Measurements from ENCODE around the gene KIAA0040.
A peak's percentile ranks its signal among the peaks of the same experiment; 100 is the strongest.

The KIAA0040 gene

GRCh38 chr1:175193527-175193910 is 943 bp upstream of the KIAA0040 start:
- Mint-ChIP-seq H3K4me3 (peak overlapping the region; percentile 93), H3K27ac (peak overlapping the region; percentile 61), H3K4me1 (peaks cover 75% of the 10 kb centered on the region)

DNA sequence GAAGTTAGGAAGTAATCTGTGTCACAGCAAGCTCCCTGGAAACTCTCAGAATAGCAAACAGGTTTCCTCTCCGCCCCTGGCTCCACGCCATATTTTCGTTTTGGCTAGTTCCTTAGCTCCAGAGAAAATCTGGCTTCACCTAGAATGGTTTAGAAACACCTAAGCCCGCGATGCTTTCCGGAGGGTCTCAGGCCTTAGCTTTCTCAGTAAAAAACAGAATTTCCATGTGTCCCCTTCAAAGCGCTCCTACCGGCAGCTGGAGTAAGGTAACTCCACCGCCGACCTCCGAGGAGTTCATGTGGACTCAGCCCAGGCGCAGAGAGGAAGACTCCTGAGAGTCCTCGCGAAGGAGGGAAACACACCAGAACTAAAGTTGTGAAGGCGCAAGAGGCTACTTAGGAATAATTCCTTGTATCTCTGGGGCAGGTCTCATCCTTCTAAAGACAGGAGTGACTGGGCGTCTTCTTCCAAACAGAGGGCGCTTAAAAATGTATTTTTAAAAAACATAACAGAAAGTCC is 406 bp downstream of the KIAA0040 start:
- peaks cover 76% of the 10 kb centered on the region for H3K4me1 Mint-ChIP-seq
- CTCF ChIA-PET: interaction anchor here (0.8 to 5.1 kb wide), 7 partner anchors 10 to 126 kb away, joined by 3 to 39 read pairs (median 5); no protein-coding TSS in a partner anchor

More at GRCh38 chr1:175193527-175193910, 943 bp upstream of the KIAA0040 start:
- H3K9me3 Mint-ChIP-seq: no peaks in the 10 kb centered on the region
- H3K36me3 Mint-ChIP-seq: peaks cover 32% of the 10 kb centered on the region
- peaks cover 3% of the 10 kb centered on the region for H3K27me3 Mint-ChIP-seq
- no peak for DNase-seq
- CTCF ChIA-PET: interaction anchor here (1.0 to 2.4 kb wide), 6 partner anchors 11 to 126 kb away, joined by 3 to 9 read pairs (median 3); no protein-coding TSS in a partner anchor

GRCh38 chr1:175191659-175192058 is 917 bp downstream of the KIAA0040 start:
- Mint-ChIP-seq H3K27me3 (no peaks in the 10 kb centered on the region), H3K9me3 (no peaks in the 10 kb centered on the region), H3K4me1 (peaks cover 79% of the 10 kb centered on the region), H3K36me3 (peaks cover 51% of the 10 kb centered on the region), H3K27ac (peak overlapping the region; percentile 91), H3K4me3 (peak overlapping the region; percentile 93)
- DNase-seq: peak; percentile 60
- CTCF ChIA-PET: interaction anchor here (0.8 to 5.1 kb wide), 7 partner anchors 9 to 127 kb away, joined by 3 to 39 read pairs (median 5); no protein-coding TSS in a partner anchor

More for the DNA sequence above, 406 bp downstream of the KIAA0040 start:
- H3K4me3 Mint-ChIP-seq: peak overlapping the region; percentile 93
- H3K27me3 Mint-ChIP-seq: no peaks in the 10 kb centered on the region
- DNase-seq: peak; percentile 52
- H3K27ac Mint-ChIP-seq: peak overlapping the region; percentile 91
- H3K36me3 Mint-ChIP-seq: peaks cover 45% of the 10 kb centered on the region
- no peaks in the 10 kb centered on the region for H3K9me3 Mint-ChIP-seq

- no peaks in the 10 kb centered on the region for H3K27me3 Mint-ChIP-seq
- H3K27ac Mint-ChIP-seq: peak overlapping the region; percentile 91
- peaks cover 71% of the 10 kb centered on the region for H3K36me3 Mint-ChIP-seq
- H3K4me1 Mint-ChIP-seq: peaks cover 83% of the 10 kb centered on the region
- peak; percentile 75 for DNase-seq
- no peaks in the 10 kb centered on the region for H3K9me3 Mint-ChIP-seq
- H3K4me3 Mint-ChIP-seq: peak overlapping the region; percentile 93
- CTCF ChIA-PET: interaction anchor here (0.8 to 5.1 kb wide), 6 partner anchors 15 to 129 kb away, joined by 3 to 39 read pairs (median 8); no protein-coding TSS in a partner anchor
These were observed 3.6 kb downstream of the KIAA0040 start for GRCh38 chr1:175188936-175189335.

GRCh38 chr1:175186433-175187160 is 6.0 kb downstream of the KIAA0040 start:
- Mint-ChIP-seq H3K4me3 (no peak overlapping the region), H3K4me1 (peaks cover 90% of the 10 kb centered on the region), H3K36me3 (peaks cover 88% of the 10 kb centered on the region), H3K27ac (peak overlapping the region; percentile 61), H3K27me3 (no peaks in the 10 kb centered on the region), H3K9me3 (no peaks in the 10 kb centered on the region)
- CTCF ChIA-PET: interaction anchor here (0.5 to 3.7 kb wide), 5 partner anchors 23 to 355 kb away, joined by 3 to 20 read pairs (median 6); no protein-coding TSS in a partner anchor
- DNase-seq: no peak

- peaks cover 88% of the 10 kb centered on the region for H3K36me3 Mint-ChIP-seq
- CTCF ChIA-PET: interaction anchor here (0.5 to 1.6 kb wide), 2 partner anchors 131 to 356 kb away, joined by 3 to 5 read pairs; no protein-coding TSS in a partner anchor
- H3K4me1 Mint-ChIP-seq: peaks cover 91% of the 10 kb centered on the region
- H3K9me3 Mint-ChIP-seq: no peaks in the 10 kb centered on the region
- no peak overlapping the region for H3K27ac Mint-ChIP-seq
- no peak for DNase-seq
- H3K27me3 Mint-ChIP-seq: no peaks in the 10 kb centered on the region
- H3K4me3 Mint-ChIP-seq: no peak overlapping the region
These were observed 6.7 kb downstream of the KIAA0040 start for GRCh38 chr1:175185903-175186302.

DNA sequence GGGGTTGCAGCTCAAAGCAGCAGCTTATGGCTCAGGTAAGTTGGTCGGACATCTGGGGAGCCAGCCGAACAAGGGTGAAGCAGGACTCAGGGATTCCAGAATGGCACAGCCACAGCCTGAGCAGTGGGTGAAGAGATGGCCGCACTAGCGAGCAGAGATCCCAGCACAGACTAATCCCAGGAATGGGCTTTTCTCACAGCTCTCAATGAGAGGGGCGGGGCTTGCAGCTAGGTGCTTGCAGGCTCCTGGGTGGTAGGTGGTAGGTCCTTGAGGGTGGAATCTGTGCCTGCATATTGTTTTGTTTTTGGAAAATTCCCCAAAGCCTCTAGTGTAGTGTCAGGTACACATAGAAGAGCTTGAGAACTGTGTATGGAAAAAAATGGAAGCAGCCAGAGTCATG is 9.0 kb downstream of the KIAA0040 start:
- Mint-ChIP-seq H3K27ac (peak overlapping the region; percentile 59), H3K36me3 (peaks cover 79% of the 10 kb centered on the region)

GRCh38 chr1:175182201-175182746 is 10.3 kb downstream of the KIAA0040 start:
- peaks cover 73% of the 10 kb centered on the region for H3K4me1 Mint-ChIP-seq
- H3K36me3 Mint-ChIP-seq: peaks cover 78% of the 10 kb centered on the region
- H3K27ac Mint-ChIP-seq: no peak overlapping the region
- CTCF ChIA-PET: interaction anchor here (1.4 to 2.0 kb wide), 2 partner anchors 9 to 27 kb away, joined by 3 to 10 read pairs; no protein-coding TSS in a partner anchor
- no peak overlapping the region for H3K4me3 Mint-ChIP-seq
- no peaks in the 10 kb centered on the region for H3K9me3 Mint-ChIP-seq
- DNase-seq: no peak
- H3K27me3 Mint-ChIP-seq: no peaks in the 10 kb centered on the region

More for the DNA sequence above, 9.0 kb downstream of the KIAA0040 start:
- H3K4me3 Mint-ChIP-seq: no peak overlapping the region
- no peak for DNase-seq
- CTCF ChIA-PET: interaction anchor here (0.7 to 2.0 kb wide), 2 partner anchors 29 to 32 kb away, joined by 3 to 10 read pairs; no protein-coding TSS in a partner anchor
- no peaks in the 10 kb centered on the region for H3K27me3 Mint-ChIP-seq
- H3K9me3 Mint-ChIP-seq: no peaks in the 10 kb centered on the region
- H3K4me1 Mint-ChIP-seq: peaks cover 78% of the 10 kb centered on the region

- H3K27ac Mint-ChIP-seq: no peak overlapping the region
- no peak overlapping the region for H3K4me3 Mint-ChIP-seq
- H3K27me3 Mint-ChIP-seq: no peaks in the 10 kb centered on the region
- H3K36me3 Mint-ChIP-seq: peaks cover 76% of the 10 kb centered on the region
- DNase-seq: no peak
- CTCF ChIA-PET: interaction anchor here (0.8 to 2.3 kb wide), 3 partner anchors 25 to 138 kb away, joined by 3 to 5 read pairs (median 4); no protein-coding TSS in a partner anchor
- no peaks in the 10 kb centered on the region for H3K9me3 Mint-ChIP-seq
- peaks cover 54% of the 10 kb centered on the region for H3K4me1 Mint-ChIP-seq
These were observed 12.6 kb downstream of the KIAA0040 start for GRCh38 chr1:175179837-175180590.

- no peaks in the 10 kb centered on the region for H3K9me3 Mint-ChIP-seq
- no peak overlapping the region for H3K27ac Mint-ChIP-seq
- DNase-seq: no peak
- peaks cover 53% of the 10 kb centered on the region for H3K4me1 Mint-ChIP-seq
- CTCF ChIA-PET: no interaction called here
- H3K4me3 Mint-ChIP-seq: no peak overlapping the region
- H3K36me3 Mint-ChIP-seq: peaks cover 79% of the 10 kb centered on the region
- no peaks in the 10 kb centered on the region for H3K27me3 Mint-ChIP-seq
These were observed 14.1 kb downstream of the KIAA0040 start for GRCh38 chr1:175178456-175178855.

GRCh38 chr1:175178056-175178455 is 14.5 kb downstream of the KIAA0040 start:
- no peak overlapping the region for H3K4me3 Mint-ChIP-seq
- H3K27me3 Mint-ChIP-seq: no peaks in the 10 kb centered on the region
- peaks cover 78% of the 10 kb centered on the region for H3K36me3 Mint-ChIP-seq
- no peak for DNase-seq
- H3K27ac Mint-ChIP-seq: no peak overlapping the region
- CTCF ChIA-PET: interaction anchor here (1.3 kb wide), 1 partner anchor 23 kb away, joined by 4 read pairs; no protein-coding TSS in a partner anchor
- H3K9me3 Mint-ChIP-seq: no peaks in the 10 kb centered on the region
- peaks cover 49% of the 10 kb centered on the region for H3K4me1 Mint-ChIP-seq

GRCh38 chr1:175176246-175176645 is 16.3 kb downstream of the KIAA0040 start:
- Mint-ChIP-seq H3K4me1 (peaks cover 45% of the 10 kb centered on the region), H3K4me3 (no peak overlapping the region), H3K9me3 (no peaks in the 10 kb centered on the region), H3K27ac (no peak overlapping the region), H3K27me3 (no peaks in the 10 kb centered on the region), H3K36me3 (peaks cover 74% of the 10 kb centered on the region)
- DNase-seq: no peak
- CTCF ChIA-PET: interaction anchor here (0.6 kb wide), 1 partner anchor 33 kb away, joined by 3 read pairs; no protein-coding TSS in a partner anchor

- DNase-seq: no peak
- Mint-ChIP-seq H3K36me3 (peaks cover 78% of the 10 kb centered on the region), H3K27me3 (no peaks in the 10 kb centered on the region), H3K4me3 (no peak overlapping the region), H3K9me3 (no peaks in the 10 kb centered on the region), H3K27ac (peak overlapping the region; percentile 50), H3K4me1 (peaks cover 51% of the 10 kb centered on the region)
- CTCF ChIA-PET: interaction anchor here (0.9 to 1.9 kb wide), 7 partner anchors 8 to 145 kb away, joined by 3 to 10 read pairs (median 5); no protein-coding TSS in a partner anchor
These were observed 18.1 kb downstream of the KIAA0040 start for GRCh38 chr1:175174309-175175102.

Measured in activated naive CD4-positive, alpha-beta T cell treated with anti-CD3 and anti-CD28 coated beads, Interleukin-2, amount 10 ng/mL, durations not matched to agents 7 days and 5 days (primary cell).